GM23338 (cell line): ENCODE data around the gene ANKLE2. TPM values are rescaled to one million over a fixed set of nuclear protein-coding genes. Genes with fewer than 3 reads are reported as not detected.
A peak's percentile ranks its signal among the peaks of the same experiment; 100 is the strongest.

ENCODE experiments used
- ATAC-seq: fragments of 200-7000 bp; cut with Tn5 transposase; 3 replicates; pipeline ENCODE4 v1.9.1; 2020
- DNase-seq: peaks from one replicate; pipeline ENCODE4 v3.0.0-alpha.2; 2015; ENCODE audit warnings: low spot score
- H2AFZ ChIP-seq: fragments of 200-600 bp; sonication (generic); 2 replicates; pipeline ENCODE4 v1.8.0; 2016; ENCODE audit warnings: antibody characterized with exemption, mild to moderate bottlenecking, moderate library complexity
- H3F3A ChIP-seq: fragments of 200-600 bp; sonication (generic); replicated peaks from 2 replicates; pipeline ENCODE4 v1.8.0; 2017; ENCODE audit warnings: antibody characterized with exemption, mixed run types, low read depth
- H3K27ac ChIP-seq: fragments of 200-600 bp; sonication (generic); 2 replicates; pipeline ENCODE4 v1.6.1; 2016; ENCODE audit warnings: low read depth
- H3K27me3 ChIP-seq: fragments of 200-600 bp; sonication (generic); 2 replicates; pipeline ENCODE4 v1.8.0; 2016; ENCODE audit warnings: mild to moderate bottlenecking, mixed run types, moderate library complexity; ENCODE audit not compliant: insufficient read depth
- H3K36me3 ChIP-seq: fragments of 200-600 bp; sonication (generic); 2 replicates; pipeline ENCODE4 v1.8.0; 2016; ENCODE audit warnings: mild to moderate bottlenecking; ENCODE audit not compliant: insufficient read depth
- H3K4me1 ChIP-seq: fragments of 200-600 bp; sonication (generic); 2 replicates; pipeline ENCODE4 v1.8.0; 2016; ENCODE audit warnings: mild to moderate bottlenecking, moderate library complexity; ENCODE audit not compliant: insufficient read depth
- H3K4me2 ChIP-seq: fragments of 200-600 bp; sonication (generic); 2 replicates; pipeline ENCODE4 v1.7.1; 2017; ENCODE audit warnings: mixed run types
- H3K4me3 ChIP-seq: fragments of 200-600 bp; sonication (generic); 2 replicates; pipeline ENCODE4 v1.6.1; 2016; ENCODE audit warnings: mixed run types
- H3K79me2 ChIP-seq: fragments of 200-600 bp; sonication (generic); replicated peaks from 2 replicates; pipeline ENCODE4 v1.8.0; 2017; ENCODE audit warnings: mild to moderate bottlenecking; ENCODE audit not compliant: insufficient read depth
- H3K9me2 ChIP-seq: fragments of 200-600 bp; sonication (generic); 2 replicates; pipeline ENCODE4 v1.8.0; 2017; ENCODE audit not compliant: insufficient read depth
- H4K20me1 ChIP-seq: fragments of 200-600 bp; sonication (generic); replicated peaks from 2 replicates; pipeline ENCODE4 v1.8.0; 2017; ENCODE audit warnings: mild to moderate bottlenecking; ENCODE audit not compliant: insufficient read depth
- H3K27ac Mint-ChIP-seq: 2 replicates; pipeline ENCODE4 v1.8.0; 2020; ENCODE audit warnings: inconsistent platforms, mild to moderate bottlenecking, moderate library complexity, mixed read lengths
- H3K27me3 Mint-ChIP-seq: 3 replicates; pipeline ENCODE4 v1.8.0; 2022; ENCODE audit warnings: low read depth, mild to moderate bottlenecking, moderate library complexity, mixed read lengths, inconsistent platforms; ENCODE audit not compliant: insufficient read depth, poor library complexity
- H3K36me3 Mint-ChIP-seq: 3 replicates; pipeline ENCODE4 v1.8.0; 2021; ENCODE audit warnings: low read depth, mild to moderate bottlenecking, inconsistent platforms, moderate library complexity, mixed read lengths
- H3K4me1 Mint-ChIP-seq: 3 replicates; pipeline ENCODE4 v1.8.0; 2020; ENCODE audit warnings: mild to moderate bottlenecking, inconsistent platforms, mixed read lengths
- H3K4me3 Mint-ChIP-seq: 3 replicates; pipeline ENCODE4 v1.8.0; 2021; ENCODE audit warnings: moderate library complexity, mild to moderate bottlenecking, inconsistent platforms, mixed read lengths
- H3K9me3 Mint-ChIP-seq: 3 replicates; pipeline ENCODE4 v1.8.0; 2020; ENCODE audit warnings: moderate library complexity, mild to moderate bottlenecking, inconsistent platforms, mixed read lengths
- CREB1 ChIP-seq: fragments of 250-450 bp; sonication (Bioruptor Pico); IDR thresholded peaks from 2 replicates; pipeline ENCODE4 v1.5.0; 2020; ENCODE audit warnings: low read depth, mild to moderate bottlenecking, moderate library complexity
- CTCF ChIP-seq, 2 experiments: fragments of 200-600 bp in 1 of 2; sonication (generic) in 1 of 2; conservative IDR thresholded peaks; 2 replicates each; pipeline versions ENCODE4 v1.5.1 to v1.6.1; 2016 to 2017; ENCODE audit warnings: antibody characterized with exemption in 2 of 2, low read depth in 2 of 2, mild to moderate bottlenecking in 2 of 2, moderate library complexity in 1 of 2
- ETS1 ChIP-seq: IDR thresholded peaks from 2 replicates; pipeline ENCODE4 v1.6.1; 2016; ENCODE audit warnings: antibody characterized with exemption
- EZH2 ChIP-seq: fragments of 200-600 bp; sonication (generic); IDR thresholded peaks from one replicate; pipeline ENCODE4 v1.8.0; 2017; ENCODE audit warnings: antibody characterized with exemption, mild to moderate bottlenecking, low read depth; ENCODE audit not compliant: unreplicated experiment
- EZH2phosphoT487 ChIP-seq: fragments of 200-600 bp; sonication (generic); IDR thresholded peaks from one replicate; pipeline ENCODE4 v1.8.1; 2018; ENCODE audit warnings: antibody characterized with exemption; ENCODE audit not compliant: unreplicated experiment
- JUNB ChIP-seq: IDR thresholded peaks from one replicate; pipeline ENCODE4 v1.6.1; 2016; ENCODE audit warnings: antibody characterized with exemption; ENCODE audit not compliant: unreplicated experiment
- NANOG ChIP-seq: IDR thresholded peaks from 2 replicates; pipeline ENCODE4 v1.6.1; 2016; ENCODE audit warnings: antibody characterized with exemption, borderline replicate concordance
- POLR2AphosphoS5 ChIP-seq: IDR thresholded peaks from 2 replicates; pipeline ENCODE4 v1.6.1; 2016; ENCODE audit warnings: antibody characterized with exemption, low read depth
- REST ChIP-seq: IDR thresholded peaks from one replicate; pipeline ENCODE4 v1.6.1; 2018; ENCODE audit warnings: antibody characterized with exemption; ENCODE audit not compliant: unreplicated experiment
- STAT1 ChIP-seq: IDR thresholded peaks from one replicate; pipeline ENCODE4 v1.6.1; 2016; ENCODE audit warnings: antibody characterized with exemption; ENCODE audit not compliant: unreplicated experiment
- ZNF114 ChIP-seq: fragments of 250-450 bp; sonication (Bioruptor Pico); IDR thresholded peaks from 2 replicates; pipeline ENCODE4 v1.5.0; 2020; ENCODE audit warnings: mild to moderate bottlenecking, moderate library complexity
- ZNF331 ChIP-seq: fragments of 250-450 bp; sonication (Bioruptor Pico); IDR thresholded peaks from 2 replicates; pipeline ENCODE4 v1.5.0; 2020; ENCODE audit warnings: low read depth, mild to moderate bottlenecking, moderate library complexity
- ZNF462 ChIP-seq: fragments of 250-450 bp; sonication (Bioruptor Pico); IDR thresholded peaks from 2 replicates; pipeline ENCODE4 v1.5.0; 2020; ENCODE audit warnings: mild to moderate bottlenecking, moderate library complexity
- polyA plus RNA-seq: library from polyadenylated mRNA; unstranded; fragments of >200 nt; fragmentation: Nextera tagmentation; extraction: Ambion mirVana; gene quantifications from 2 replicates; pipeline ENCODE4 v1.2.1, GENCODE V29; 2016
- total RNA-seq: library from RNA; depleted of rRNA; stranded (reverse); fragments of >200 nt; shearing (Covaris generic); gene quantifications from 2 replicates; pipeline ENCODE4 v1.2.3, GENCODE V29; 2014

ANKLE2 gene
- total and polyA plus RNA-seq, 2 experiments from 2014 or later: 27.2 to 63.7 TPM

- no peak for ATAC-seq
Observed at GRCh38 chr12:132743831-132744230, 17.8 kb downstream of the ANKLE2 start.

More at GRCh38 chr12:132743831-132744230, 17.8 kb downstream of the ANKLE2 start:
- Histone ChIP-seq H3K36me3 (peaks cover 47% of the 10 kb centered on the region), H2AFZ (no peak overlapping the region), H3K4me1 (no peaks in the 10 kb centered on the region), H3K4me2 (no peak overlapping the region), H4K20me1 (peaks cover 23% of the 10 kb centered on the region), H3F3A (no peaks in the 10 kb centered on the region), H3K4me3 (no peak overlapping the region), H3K27ac (no peak overlapping the region), H3K9me2 (no peaks in the 10 kb centered on the region), H3K79me2 (peaks cover 27% of the 10 kb centered on the region), H3K27me3 (no peaks in the 10 kb centered on the region)
- no peak for TF ChIP-seq CREB1
- no peak for TF ChIP-seq ZNF462 (CRISPR knock-in tag)
- no peak for TF ChIP-seq NANOG
- no peak for TF ChIP-seq EZH2
- TF ChIP-seq ZNF114 (CRISPR knock-in tag): no peak
- no peak for TF ChIP-seq ZNF331 (CRISPR knock-in tag)
- TF ChIP-seq POLR2AphosphoS5: no peak
- TF ChIP-seq REST: no peak
- no peak for TF ChIP-seq ETS1
- TF ChIP-seq JUNB: no peak
- TF ChIP-seq EZH2phosphoT487: no peak
- no peak for TF ChIP-seq STAT1
- TF ChIP-seq CTCF (conservative IDR thresholded peaks at IDR 0.05; ENCODE audit: low read depth in 2 of 2): no peak
- H3K27ac Mint-ChIP-seq: peak overlapping the region; percentile 37; the same call in 1 of the 2 replicates
- H3K27me3 Mint-ChIP-seq: peaks cover 11% of the 10 kb centered on the region
- H3K4me1 Mint-ChIP-seq: no peaks in the 10 kb centered on the region
- no peak for DNase-seq
- no peaks in the 10 kb centered on the region for H3K9me3 Mint-ChIP-seq
- H3K4me3 Mint-ChIP-seq: no peak overlapping the region
- H3K36me3 Mint-ChIP-seq: peaks cover 98% of the 10 kb centered on the region
